HG02571 (cell line): Measurements from ENCODE around the gene IFNW1.

Experiments used
- ATAC-seq: cut with Tn5 transposase; IDR thresholded peaks from one replicate; pipeline ENCODE4 v1.9.1; 2021; ENCODE audit warnings: mild to moderate bottlenecking, moderate library complexity; ENCODE audit not compliant: unreplicated experiment

Gene IFNW1

DNA sequence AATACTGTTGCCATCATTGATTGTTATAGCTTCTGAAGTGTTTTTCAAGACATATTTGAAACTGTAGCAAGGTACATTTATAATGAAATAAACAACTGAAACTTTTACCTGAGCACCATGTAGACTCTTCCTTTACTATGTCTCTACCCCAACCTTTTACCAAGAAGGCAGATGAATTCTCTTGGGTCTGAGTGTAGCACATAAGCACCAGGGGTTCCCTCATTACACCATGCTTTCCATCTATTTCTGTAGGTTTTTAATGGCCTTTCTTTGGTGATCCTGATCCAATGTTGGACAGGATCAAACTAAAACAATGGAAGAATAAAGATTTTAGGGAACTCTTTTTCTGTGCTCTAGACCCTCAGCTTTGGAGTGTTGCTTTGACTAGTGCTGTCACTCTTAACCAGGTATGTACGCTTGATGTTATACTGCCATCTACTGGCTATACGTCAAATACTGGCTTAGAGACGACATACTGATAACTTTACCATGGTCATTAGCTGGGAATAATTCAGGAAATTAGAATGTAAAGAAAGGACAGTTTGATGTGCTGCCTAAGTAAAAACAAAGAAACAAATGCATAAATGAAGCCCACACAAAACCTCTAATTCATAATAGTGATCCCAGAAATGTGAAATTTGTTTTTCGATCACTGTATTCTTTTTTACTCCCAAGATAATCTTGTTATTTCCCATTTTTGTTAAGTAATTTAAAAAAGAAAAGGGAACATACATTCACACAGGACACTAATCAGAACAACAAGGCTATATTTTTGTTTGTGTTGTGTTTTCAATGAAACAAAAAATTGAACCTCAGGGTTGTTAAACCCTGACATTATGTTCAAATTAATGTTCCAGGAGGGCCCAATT is 30.7 kb downstream of the IFNW1 start:
- peak; percentile 97 for ATAC-seq

DNA sequence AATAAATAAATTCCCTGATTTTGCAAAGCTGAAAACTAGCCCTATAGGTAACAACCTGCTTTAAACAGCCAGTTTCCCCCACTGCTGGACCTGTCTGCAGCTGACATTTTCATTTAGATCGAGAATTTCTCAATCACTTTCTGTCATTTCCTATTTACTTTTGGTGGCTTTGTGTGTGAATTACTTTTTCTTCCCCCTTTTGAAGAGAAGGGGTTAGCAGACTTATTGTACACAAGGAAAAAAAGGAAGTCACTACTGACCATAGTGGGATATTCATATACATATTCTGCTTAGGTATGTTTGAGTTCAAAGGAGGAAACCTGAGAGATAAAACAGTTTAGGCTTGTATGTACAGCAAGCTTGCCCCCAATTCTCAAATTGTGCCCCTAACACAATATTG is 36.8 kb downstream of the IFNW1 start:
- ATAC-seq, result no peak

DNA sequence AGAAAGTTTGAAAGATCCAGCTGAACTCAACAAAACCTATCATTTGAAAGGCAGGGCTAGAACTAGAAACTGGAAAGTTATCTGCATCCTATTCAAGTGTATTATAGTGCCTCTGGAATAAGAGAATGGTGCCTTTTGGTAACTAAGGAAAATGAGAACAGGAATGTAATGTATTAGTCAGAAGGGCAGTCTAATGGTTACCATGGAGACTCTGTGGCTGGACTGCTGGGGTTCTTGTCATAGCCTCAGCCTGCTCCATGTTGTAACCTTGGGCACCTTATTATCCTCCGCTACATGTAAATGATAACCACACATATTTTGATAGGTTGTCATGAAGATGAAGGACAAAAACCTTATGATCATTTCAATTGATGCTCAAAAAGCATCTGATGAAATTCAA is 39.3 kb downstream of the IFNW1 start:
- ATAC-seq, result no peak

DNA sequence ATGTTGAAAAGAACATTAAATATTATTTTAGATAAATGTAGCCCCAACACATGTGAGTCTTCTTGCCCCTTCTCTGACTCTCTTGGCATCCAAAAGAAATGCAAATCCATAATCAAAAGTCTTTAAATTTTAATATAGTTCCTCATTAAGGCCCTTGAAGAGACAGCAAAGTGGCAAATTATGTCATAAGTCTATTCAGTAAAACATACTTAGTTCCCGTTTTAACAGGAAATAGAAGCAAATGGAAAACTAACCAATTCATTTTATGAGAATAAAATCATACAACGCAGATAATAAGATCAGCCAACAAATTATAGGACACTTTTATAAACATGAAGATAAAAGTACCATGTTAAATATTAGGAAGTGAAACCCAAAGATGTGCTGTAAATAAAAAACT is 43.8 kb downstream of the IFNW1 start:
- ATAC-seq, result no peak

DNA sequence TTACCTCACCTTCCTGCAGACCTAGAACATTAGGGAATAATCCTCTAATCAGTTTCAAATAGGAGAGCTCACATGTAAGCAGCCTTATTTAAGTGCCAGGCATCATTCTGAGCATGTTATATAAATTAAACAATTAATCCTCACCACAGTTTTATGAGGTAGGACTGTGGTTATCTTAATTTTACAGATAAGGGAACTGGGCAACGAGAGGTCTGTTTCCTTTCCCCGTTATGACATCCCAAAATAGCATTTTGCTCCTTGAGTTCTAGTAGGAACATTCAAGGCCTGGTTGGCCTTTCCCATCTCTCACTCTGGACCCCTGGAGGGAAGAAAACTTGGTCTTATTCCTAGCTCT is 44.8 kb downstream of the IFNW1 start:
- ATAC-seq, result no peak

DNA sequence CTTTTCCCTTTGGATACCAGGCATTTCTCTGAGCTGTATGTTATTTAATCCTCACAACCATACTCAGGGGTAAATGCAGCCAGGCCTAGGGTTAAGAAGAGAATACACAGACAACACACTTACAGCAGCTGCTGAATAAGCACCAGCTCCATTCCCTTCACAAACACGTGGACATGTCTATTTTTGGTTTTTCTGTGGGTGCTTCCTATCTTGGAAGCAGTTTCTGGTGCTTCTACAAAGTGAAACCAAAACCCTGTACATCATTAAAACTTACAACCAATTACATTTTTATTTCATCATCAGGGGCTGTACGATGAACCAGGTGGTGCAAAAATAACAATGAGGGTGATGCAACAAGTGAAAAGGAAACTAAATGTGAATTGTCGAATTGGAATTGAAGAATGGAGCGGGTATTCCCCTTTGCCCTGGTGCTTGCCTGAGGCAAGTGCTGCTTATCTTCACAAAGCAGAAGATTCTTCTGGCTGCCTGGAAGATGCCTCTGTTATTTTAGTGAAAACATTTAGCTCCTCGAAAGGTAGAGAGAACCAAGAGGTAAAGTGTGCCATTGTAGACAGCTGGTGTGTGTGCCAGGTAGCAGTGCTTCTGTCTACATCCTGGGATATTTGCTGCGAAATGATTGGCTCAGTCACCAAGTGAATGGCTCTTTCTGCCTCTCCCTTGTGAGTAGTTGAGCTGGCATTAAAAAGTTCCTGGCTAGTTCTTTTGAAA is 45.3 kb downstream of the IFNW1 start:
- peak; percentile 71 for ATAC-seq

DNA sequence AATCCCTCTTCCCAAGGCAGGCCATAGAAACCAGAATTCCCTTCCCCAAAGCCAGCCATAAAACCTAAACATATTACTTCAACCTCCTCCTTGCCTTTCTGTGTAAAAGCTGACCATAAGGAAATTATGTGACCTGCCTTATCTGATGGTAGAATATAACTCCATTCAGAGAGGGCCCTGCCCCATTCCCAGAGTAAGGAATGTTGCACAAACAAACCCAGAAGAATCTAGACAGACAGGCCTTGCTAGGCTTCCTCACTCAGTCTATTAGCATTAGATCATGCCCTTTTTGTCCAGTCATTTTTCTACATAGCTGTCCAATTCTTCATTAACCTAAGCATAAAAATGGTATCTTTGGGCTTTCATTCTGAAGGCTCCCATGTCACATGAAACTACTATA is 46.1 kb downstream of the IFNW1 start:
- ATAC-seq, result no peak
